ENCODE measurements around the gene PBXIP1.

- TF ChIP-seq CTCF (IDR thresholded peaks at IDR 0.05; ENCODE audit: low read depth, low read length, poor library complexity, severe bottlenecking) (no peak), EZH2phosphoT487 (IDR thresholded peaks at IDR 0.05; ENCODE audit: borderline replicate concordance, low read length) (no peak)
These were observed 6.4 kb upstream of the PBXIP1 start for GRCh38 chr1:154962156-154962749.

Measured in DOHH2 (cell line).